ENCODE results near the gene ANO1. TPM values are rescaled to one million over a fixed set of nuclear protein-coding genes. Genes with fewer than 3 reads are reported as not detected.

Gene ANO1
- total RNA-seq, 6 experiments from 2014 or later: not detected

- Mint-ChIP-seq H3K27ac (no peak overlapping the region), H3K4me3 (no peak overlapping the region), H3K9me3 (no peaks in the 10 kb centered on the region), H3K36me3 (ENCODE audit: low read depth) (no peaks in the 10 kb centered on the region), H3K27me3 (ENCODE audit: insufficient read depth) (peaks cover 53% of the 10 kb centered on the region), H3K4me1 (ENCODE audit: low read depth) (no peaks in the 10 kb centered on the region)
- no peak for TF ChIP-seq CTCF (IDR thresholded peaks at IDR 0.05)
- no peak for DNase-seq
Observed at GRCh38 chr11:70145071-70145470, 67.0 kb downstream of the ANO1 start.

GRCh38 chr11:70145841-70146240, 67.7 kb downstream of the ANO1 start:
- Mint-ChIP-seq H3K27me3 (ENCODE audit: insufficient read depth) (peaks cover 52% of the 10 kb centered on the region), H3K36me3 (ENCODE audit: low read depth) (no peaks in the 10 kb centered on the region), H3K27ac (no peak overlapping the region), H3K4me3 (no peak overlapping the region), H3K4me1 (ENCODE audit: low read depth) (no peaks in the 10 kb centered on the region), H3K9me3 (no peaks in the 10 kb centered on the region)
- DNase-seq: no peak
- TF ChIP-seq CTCF (IDR thresholded peaks at IDR 0.05): no peak

- Mint-ChIP-seq H3K4me3 (no peak overlapping the region), H3K36me3 (ENCODE audit: low read depth) (no peaks in the 10 kb centered on the region), H3K9me3 (no peaks in the 10 kb centered on the region), H3K27ac (no peak overlapping the region), H3K27me3 (ENCODE audit: insufficient read depth) (peaks cover 52% of the 10 kb centered on the region), H3K4me1 (ENCODE audit: low read depth) (no peaks in the 10 kb centered on the region)
- DNase-seq: no peak
- TF ChIP-seq CTCF (IDR thresholded peaks at IDR 0.05): no peak
Observed at GRCh38 chr11:70146299-70146698, 68.2 kb downstream of the ANO1 start.

GRCh38 chr11:70146895-70147520, 68.9 kb downstream of the ANO1 start:
- H3K27me3 Mint-ChIP-seq (ENCODE audit: insufficient read depth): peaks cover 51% of the 10 kb centered on the region
- H3K9me3 Mint-ChIP-seq: no peaks in the 10 kb centered on the region
- H3K36me3 Mint-ChIP-seq (ENCODE audit: low read depth): no peaks in the 10 kb centered on the region
- no peak for DNase-seq
- no peaks in the 10 kb centered on the region for H3K4me1 Mint-ChIP-seq (ENCODE audit: low read depth)
- no peak overlapping the region for H3K4me3 Mint-ChIP-seq
- TF ChIP-seq CTCF (IDR thresholded peaks at IDR 0.05): no peak
- no peak overlapping the region for H3K27ac Mint-ChIP-seq

- H3K9me3 Mint-ChIP-seq: no peaks in the 10 kb centered on the region
- no peaks in the 10 kb centered on the region for H3K36me3 Mint-ChIP-seq (ENCODE audit: low read depth)
- peaks cover 52% of the 10 kb centered on the region for H3K27me3 Mint-ChIP-seq (ENCODE audit: insufficient read depth)
- no peak overlapping the region for H3K27ac Mint-ChIP-seq
- H3K4me3 Mint-ChIP-seq: no peak overlapping the region
- no peaks in the 10 kb centered on the region for H3K4me1 Mint-ChIP-seq (ENCODE audit: low read depth)
- DNase-seq: no peak
- no peak for TF ChIP-seq CTCF (IDR thresholded peaks at IDR 0.05)
Observed at GRCh38 chr11:70147668-70148067, 69.6 kb downstream of the ANO1 start.

- no peak for DNase-seq
- peaks cover 44% of the 10 kb centered on the region for H3K27me3 Mint-ChIP-seq (ENCODE audit: insufficient read depth)
- TF ChIP-seq CTCF (IDR thresholded peaks at IDR 0.05): no peak
- no peaks in the 10 kb centered on the region for H3K4me1 Mint-ChIP-seq (ENCODE audit: low read depth)
- no peaks in the 10 kb centered on the region for H3K36me3 Mint-ChIP-seq (ENCODE audit: low read depth)
- no peak overlapping the region for H3K27ac Mint-ChIP-seq
- H3K9me3 Mint-ChIP-seq: no peaks in the 10 kb centered on the region
- H3K4me3 Mint-ChIP-seq: no peak overlapping the region
Observed at GRCh38 chr11:70151671-70152070, 73.6 kb downstream of the ANO1 start.

All from HFFc6 (cell line).